DMS 273 treated with DMSO at 0.1 percent for 48 hours (cell line): ENCODE measurements around the gene ADAMTS17.

ENCODE experiments used
- DNase-seq: peaks from one replicate; lab custom pipeline; 2025; lab: John Stamatoyannopoulos, UW

Gene ADAMTS17

DNA sequence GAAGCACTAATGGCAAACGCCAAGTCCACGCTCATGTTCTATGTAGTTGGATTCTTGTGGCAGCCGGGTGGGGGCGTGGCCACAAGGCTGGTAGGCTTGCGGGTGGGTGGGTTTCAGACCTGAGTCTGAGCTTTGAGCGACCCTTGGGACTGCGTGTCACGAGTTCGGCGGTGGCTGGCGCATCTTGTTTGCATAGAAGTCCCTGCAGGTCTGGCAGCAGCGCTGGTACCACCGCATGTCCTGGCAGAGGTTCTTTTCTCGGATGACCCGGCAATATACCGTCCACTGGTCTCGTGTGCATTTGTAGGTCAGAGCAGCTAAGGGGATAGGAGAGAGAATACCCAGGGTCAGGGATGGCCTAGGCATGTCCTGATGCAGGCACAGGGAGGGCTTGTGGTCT, 367.5 kb downstream of the ADAMTS17 start:
- DNase-seq, result no peak

DNA sequence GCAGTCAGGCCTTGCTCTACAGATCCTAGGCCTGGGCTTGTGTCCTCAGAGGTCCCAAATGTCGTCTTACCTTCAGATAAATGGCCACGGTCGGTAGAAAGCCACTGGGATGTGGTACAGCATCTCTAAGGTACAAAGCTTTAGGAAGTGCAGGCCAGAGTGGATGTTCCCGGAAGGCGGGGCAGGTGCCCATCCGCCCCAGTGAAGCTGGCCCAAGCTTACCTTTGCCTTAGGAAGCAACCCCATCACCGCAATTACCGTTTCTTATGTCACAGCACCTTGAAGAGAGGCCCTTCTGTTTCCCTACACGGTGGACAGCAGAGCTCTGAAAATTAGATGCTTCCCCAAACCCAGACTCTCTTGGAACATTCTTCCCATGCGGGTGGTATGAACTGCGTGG, 368.4 kb downstream of the ADAMTS17 start:
- no peak for DNase-seq

DNA sequence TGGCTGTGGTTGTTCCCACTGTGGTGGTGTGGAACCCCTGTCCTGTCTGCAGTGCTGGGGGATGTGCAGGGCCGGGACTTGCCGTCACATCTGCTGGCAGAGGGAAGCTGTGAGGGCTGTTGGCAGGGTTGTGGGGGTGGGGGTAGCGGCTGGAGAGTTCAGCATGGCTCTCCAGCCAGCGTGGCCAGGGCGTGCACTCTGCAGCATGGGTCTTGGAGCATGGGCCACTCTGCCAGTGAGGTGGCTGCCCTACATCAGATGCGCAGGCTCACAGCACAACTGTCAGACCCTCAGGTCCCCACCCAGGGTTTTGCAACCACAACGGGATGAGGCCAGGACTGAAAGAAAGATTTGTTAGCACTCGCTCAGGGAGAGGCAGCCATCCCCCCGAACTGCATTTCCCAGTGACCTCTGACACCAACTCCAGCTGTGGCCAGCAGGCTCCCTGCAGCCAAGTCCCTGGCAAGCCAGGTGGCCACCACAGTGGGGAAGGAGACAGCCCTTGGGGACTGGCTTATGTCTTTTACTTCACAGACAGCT, 370.8 kb downstream of the ADAMTS17 start:
- no peak for DNase-seq

DNA sequence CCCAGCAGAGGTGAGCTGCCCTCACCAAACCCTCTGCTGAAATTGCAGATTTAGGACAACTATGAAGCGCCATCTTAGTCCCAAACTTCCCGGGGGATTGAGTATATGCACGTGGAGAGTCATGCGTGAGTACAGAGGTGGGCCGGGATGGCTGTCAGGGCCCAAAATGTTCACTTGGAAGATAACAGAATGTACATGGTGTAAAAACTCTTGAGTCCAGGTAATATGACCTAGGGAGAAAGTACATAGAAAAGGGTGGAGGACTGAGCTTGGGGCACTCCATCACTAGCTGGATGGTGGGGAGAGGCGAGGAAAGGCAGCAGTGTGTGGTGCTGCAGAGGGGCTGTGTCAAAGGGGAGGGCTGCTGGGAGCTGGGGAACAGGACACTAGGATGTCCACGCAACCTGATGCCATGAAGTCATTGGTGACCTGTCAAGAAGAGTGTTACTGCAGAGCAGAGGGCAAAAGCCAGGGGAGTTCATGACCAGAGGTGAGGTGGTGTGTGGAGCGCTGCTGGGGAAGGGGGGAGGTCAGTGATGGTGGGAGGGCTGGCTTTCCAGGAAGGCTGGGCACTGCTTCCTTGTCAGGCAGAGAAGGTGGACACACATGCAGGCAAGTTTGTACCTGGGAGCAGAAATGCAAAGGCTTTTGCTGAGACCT, 372.4 kb downstream of the ADAMTS17 start:
- no peak for DNase-seq

DNA sequence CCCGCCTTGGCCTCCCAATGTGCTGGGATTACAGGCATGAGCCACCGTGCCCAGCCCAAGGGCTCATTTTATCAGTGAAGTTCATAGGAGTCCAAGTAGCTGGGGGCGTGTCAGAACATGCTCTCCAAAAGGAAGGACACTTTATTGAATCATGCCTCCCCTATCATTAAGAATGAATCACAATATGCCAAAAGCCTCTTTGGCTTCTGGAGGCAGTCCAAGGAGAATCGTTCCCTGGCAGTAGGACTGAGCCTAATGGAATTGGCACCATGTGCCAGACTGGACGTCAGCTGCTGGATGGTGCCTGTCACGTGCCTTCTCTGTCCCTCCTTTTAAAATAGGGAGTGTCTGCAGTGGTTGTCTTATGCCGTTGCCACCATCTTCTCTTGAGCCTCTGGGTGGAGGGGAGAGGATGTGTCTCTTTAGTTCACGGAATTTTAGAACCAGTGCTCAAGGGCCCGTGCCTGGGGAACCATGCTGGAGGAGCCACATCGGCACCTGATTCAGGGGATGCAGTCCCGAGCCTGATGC, 373.9 kb downstream of the ADAMTS17 start:
- DNase-seq, result no peak

DNA sequence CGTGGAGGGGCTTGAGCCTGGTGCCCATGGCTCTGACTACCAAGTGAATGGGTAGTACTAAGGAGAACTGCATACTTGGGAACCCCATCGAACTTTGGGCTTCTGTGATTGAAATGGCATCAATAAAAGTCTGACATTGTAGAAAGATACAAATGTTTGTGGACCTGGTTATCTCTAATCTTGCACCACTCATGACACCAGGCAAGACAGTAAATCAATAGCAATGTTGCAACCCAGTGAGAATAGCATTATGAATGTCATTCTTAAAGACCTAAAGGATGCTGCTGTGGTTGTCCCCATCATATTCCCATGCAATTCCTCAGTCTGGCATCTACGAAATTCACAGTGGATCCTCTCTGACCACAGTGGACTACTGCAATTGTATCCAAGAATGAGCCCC, 375.0 kb downstream of the ADAMTS17 start:
- DNase-seq, result no peak

DNA sequence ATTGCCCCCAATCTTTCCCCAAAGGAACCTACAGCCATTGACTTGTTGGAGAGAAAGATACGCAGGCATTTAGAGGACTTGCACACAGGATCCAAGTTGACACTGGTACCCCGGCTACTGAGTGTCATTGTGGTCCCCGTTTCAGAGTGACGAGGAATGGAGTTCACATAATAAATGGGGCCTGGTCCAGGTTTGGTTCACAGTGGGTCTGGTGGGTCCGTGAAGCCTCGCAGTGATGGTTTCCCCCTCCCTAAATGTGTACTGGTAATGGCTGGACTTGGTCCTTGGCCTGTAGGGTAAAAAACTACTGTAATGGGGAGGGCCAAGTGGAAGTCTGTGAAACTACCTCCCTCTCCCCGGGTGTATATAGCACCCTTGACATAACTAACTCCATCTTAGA, 376.4 kb downstream of the ADAMTS17 start:
- DNase-seq, result no peak

DNA sequence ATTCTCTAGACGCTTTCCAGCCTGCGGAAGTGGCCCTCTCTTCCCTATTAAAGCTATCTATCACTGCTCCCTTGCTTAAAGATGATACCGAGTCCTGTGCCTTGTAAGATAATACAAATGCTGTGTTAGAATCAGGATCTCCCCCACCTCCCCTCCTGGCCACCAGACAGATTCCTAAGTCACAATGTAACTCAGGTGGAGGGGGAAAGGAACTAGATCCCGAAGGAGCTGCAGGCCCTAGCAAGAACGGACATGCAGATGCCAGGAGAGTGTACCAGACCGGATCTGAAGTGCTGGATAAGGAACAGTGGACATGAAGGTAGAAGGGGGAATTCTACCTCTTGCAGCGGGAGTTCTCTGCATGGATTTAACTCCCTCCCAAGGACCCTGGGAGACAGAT, 377.8 kb downstream of the ADAMTS17 start:
- no peak for DNase-seq

DNA sequence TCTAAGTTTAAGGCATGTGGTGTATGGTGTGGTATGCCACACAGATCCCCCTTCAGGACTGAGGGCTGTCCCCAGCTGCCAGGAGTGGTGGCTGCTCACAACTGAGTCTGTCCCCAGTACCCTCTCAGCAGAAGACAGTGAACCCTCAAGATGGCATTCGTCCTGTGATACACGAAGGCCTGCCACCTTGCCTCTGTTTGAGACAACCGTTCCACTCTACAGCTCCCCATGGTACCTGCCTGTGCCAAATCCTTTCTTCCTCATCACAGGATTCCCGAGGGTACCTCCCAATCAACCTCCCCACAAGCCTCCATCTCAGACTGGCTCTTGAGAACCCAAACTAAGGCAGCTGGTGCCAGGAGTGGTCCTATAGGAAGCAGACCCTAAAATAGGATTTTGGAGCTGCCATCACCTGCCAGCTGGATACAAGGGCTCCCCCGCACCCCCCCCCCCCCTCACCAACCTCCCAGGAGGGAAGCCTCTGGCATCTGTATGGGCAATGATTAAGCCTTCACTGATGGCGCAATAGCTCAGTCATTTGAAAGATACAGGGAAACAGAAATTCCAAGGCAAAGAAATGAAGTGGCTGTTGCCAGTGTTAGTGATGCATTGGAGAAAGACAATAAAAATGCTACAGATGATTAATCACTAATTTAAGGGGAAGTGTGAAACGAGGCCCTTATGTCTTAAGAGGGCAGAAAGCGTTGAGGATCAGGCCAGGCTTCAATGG, 378.5 kb downstream of the ADAMTS17 start:
- no peak for DNase-seq

DNA sequence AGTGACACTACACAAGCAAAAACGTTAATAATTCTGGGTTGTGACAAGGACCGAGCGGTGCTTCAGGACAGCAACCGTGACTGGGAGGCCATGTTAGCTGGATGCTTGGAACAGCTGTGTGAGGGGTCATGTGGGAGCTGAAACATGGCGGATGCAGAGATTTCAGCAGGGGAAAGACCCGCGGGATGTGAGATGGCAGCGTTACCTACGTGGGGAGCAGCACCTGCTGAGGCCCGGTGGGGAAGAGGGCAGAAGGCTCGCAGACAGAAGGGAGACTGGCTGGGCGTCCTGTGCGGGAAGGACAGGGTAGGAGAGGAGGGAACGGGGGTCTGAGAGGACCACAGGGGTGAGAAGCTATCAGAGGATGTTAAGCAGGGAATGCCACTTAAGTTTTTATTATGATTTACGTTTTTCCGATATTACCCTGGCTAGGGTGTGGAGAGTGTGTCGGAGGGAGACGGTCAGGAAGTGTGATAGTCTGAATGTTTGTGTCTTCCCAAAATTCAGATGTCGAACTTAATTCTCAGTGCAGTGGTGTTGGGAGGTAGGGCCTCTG, 379.7 kb downstream of the ADAMTS17 start:
- DNase-seq, result no peak

DNA sequence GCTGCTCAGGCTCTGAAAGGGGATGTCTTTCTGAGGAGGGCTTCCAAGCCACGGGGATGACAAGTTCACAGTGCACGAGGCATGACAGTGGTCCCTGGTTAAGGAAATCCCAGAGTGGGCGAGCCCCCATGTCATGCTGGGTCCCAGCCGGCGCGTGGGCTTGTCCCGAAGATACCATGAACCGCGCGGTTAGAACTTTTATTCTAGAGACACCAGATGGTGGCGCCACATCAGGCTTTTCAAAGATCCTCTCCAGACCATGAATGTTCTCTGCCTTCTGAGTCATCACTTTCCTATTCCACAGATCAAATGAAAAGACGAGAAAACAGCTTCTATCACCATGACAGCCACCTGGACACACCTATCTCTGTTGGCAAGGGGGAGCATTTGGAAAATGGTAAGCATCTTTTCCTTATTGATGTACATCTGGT, 380.7 kb downstream of the ADAMTS17 start:
- DNase-seq, result no peak

DNA sequence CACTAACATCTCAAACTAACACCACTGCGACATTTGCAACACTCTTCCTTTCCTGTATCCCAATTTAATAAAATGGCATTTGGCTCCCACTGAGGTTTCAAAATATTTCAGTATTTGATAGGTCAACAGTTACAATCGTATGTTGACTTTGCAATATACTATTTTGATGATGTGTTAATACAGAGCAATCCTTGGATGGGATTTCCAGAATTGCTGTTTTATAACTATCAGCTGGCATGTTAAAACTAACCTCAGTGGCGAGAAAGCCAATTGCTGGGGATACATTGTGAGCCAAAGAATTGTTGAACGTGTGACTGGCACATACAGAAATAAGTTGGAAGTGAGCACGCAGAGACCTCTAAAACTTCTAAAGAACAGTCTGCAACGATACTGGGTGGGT, 382.4 kb downstream of the ADAMTS17 start:
- DNase-seq, result no peak

DNA sequence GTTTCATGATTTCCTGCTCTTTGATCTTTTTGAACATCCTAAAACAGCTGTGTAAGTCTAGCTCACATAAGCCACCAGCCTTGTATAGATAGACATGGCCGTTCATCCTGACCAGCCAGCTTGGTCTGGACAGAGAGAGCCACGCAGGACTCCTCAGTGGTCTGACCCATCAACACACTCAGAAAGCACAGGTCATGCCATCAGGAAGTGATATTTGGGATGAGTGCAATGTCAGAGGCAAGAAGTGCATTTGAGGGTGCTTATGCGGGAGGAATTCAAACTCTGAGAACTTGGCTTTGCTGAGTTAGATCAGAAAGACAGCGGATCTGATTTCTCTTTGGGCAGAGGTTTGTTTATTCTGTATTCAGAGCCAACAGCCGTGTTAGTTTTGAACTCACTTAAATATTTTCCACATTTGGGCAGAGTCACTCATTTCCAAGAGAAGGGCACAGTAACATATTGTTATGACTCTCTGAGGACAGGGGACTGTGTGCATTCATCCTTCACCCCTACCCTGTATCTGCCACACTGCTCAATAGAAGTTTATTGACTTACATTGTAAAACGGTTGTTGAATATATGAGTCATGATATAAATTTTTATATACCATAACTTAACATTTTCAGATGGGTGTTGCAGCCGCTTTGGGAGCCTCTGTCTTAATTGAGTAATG, 383.2 kb downstream of the ADAMTS17 start:
- no peak for DNase-seq

DNA sequence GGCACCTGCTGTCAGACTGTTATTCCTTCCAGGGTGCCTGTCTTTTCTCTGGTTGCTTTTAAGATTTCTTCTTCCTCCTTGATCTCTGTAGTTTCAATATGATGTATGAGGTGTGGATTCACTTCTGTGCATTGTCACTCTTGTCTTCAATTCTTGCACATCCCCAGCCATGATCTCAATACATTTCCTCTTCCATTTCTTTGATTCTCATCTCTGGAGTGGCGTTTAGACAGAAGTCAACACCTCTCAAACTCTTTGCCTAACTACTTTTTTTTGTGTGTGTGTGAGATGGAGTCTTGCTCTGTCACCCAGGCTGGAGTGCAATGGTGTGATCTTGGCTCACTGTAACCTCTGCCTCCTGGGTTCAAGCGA, 384.1 kb downstream of the ADAMTS17 start:
- DNase-seq, result no peak

DNA sequence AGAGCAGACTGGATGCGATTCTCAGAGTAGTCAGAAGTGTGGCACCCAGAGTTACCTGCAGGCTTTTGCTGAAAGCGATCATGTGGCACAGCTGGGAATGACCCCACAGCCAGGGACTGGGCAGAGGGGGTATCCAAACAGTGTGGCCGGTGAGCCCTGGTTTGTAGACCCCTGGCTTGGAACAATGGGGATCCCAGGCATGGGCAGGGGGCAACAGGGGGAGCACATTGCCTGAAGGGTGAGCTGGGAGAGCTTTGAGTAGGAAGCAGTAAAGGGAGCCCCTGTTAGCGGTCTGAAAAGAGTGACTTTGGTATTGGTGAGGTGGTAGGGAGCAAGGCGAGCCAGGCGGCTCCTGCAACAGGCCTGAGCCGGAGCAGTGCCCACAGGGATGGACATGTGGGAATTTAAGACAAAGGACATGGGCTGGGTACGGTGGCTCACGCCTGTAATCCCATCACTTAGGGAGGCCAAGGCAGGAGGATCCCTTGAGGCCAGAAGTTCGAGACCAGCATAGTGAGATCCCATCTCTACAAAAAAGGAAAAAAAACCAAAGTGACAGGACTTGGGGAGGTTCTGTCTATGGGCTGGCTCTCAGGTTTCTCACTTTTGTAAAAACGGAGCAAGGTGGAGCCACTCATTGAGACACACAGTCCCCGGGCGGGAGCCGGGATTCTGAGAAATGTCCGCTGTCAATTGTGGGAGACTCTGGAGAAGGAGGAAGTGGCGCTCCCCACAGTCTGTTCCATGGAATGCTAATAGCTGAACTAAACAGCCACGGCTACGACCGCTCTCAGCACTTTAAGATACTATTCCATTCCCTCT, 384.7 kb downstream of the ADAMTS17 start:
- no peak for DNase-seq

DNA sequence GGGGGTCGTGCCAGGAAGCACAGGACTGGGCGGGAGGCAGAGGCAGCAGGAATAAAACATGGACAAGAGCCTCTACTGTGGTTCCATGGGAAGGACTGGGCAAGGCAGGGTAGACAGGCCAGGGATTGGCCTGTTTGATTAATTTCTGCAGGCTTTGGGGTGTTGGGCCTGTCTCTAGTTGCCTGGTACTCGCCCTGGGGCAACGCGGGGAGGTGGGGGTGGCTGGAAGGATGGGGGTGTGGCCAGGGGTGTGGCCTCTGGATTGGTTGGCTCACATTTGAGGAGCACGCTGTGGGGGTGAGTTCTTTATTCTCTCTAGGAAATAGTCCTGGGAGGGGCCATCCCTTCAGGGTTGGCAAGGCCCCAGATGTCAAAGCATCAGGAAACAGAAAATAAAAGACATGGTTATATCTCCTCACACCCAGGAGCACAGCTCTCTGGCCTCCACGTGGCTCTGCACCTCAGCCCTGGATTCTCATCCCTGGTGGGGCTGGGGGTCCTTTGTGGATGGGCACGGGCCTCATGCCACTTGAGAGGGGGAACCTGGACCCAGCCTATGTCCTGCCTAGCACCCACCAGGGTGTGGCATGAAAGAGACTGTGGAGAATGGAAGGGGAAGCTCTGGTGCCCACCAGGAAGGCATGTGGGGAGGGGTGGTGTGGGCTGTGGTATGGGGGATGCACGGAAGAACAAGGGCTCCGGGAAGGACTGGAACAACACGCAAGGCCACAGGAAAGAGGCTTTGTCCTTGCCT, 385.6 kb downstream of the ADAMTS17 start:
- DNase-seq, result no peak

DNA sequence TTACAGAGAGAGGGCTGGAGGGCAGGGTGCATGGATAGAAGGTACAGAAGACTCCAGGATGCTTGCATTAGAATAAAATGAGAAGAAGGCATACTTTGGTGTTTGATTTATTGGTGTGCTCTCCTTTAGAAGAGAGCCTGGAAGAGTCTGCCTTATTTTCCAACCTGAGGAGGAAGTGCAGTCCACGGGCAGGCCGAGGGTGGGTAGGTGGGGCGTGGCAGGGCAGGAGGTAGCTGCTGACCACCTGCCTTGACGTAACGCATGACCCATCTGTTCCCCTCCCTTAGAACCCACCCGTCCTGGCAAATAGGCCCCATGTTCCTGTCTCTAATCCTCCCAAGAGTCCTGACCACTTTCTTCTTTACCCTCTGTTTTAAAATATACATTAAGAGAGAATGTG, 386.2 kb downstream of the ADAMTS17 start:
- no peak for DNase-seq

DNA sequence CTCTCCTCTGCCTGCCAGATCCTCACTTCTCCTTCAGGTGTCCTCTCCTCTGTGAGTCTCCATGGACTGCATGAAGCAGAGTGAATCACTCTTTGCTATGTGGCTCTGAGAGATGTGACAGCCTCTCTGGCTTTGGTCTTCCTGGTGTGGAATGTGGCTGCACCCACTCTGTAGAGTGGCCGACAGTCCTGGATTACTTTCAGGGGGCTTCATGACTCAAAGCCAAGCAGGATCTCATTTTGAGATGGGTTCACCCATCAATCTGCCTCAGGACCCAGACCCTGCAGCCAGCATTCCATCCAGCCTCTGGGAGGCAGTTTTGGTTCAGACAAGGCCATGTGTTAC, 386.6 kb downstream of the ADAMTS17 start:
- DNase-seq, result no peak

DNA sequence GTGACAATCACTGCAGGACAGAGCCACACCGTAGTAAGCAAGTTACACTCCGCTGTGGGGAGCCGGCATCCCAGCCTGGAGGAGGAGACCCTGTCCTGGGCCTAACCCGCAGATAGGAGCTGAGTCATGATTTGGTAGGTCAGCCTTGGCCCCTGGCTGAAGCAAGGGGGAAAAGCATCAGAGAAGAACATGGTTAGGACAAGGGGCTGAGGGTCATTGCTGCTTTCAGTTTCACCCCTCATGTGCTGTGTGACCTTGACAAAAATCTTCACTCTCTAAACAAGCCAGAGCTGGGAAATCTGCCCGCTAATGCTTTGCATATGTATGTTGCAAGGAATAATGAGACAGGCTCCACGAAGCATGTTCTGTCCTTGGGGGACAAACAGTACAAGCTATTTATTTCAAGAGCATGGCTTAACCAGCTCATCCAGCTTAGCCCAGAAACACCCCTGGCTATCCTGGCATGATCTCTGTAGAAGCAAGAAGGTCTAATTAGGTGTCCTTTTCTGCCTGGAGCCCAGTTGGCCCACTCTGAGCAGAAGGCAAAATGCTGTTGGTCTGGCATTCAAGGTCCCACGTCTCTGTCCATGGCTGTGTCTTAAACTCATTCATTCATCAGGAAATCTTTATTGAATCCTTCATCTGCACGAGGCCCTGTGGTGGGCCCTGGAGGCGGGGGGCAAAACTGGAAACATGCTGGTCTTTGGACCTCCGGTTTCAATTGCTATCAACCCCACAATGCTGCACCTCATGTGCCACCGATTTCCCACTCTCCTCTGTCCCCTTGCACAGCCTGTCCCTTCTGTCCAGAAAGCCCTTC, 387.2 kb downstream of the ADAMTS17 start:
- no peak for DNase-seq

DNA sequence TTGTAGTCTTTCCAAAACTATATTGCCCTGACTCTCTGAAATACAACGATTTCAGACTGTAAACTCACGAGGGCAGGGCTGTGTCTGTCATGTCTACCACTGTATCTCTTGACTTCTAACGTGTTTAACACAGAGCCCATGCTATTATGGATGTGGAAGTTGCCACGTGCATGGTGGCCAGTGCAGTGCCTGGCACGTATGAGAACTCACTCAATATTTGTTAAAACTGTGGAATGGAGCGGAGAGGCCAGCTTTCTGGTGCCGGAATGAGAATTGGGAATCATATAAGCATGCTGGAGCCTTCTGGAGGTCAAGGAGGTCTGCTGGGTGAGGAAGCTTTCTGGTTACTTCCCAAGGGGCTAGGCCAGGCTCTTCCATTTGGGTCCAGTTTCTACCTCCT, 387.9 kb downstream of the ADAMTS17 start:
- DNase-seq, result no peak
